ENCODE measurements around the gene RMND1. TPM values are rescaled to one million over a fixed set of nuclear protein-coding genes. Genes with fewer than 3 reads are reported as not detected.

RMND1 gene
- total RNA-seq, 5 donors from 2014 or later (not counting 1 experiment from before 2014, with no cell fraction given) = 8.0 to 15.6 (median 12.8) TPM

- Mint-ChIP-seq H3K9me3 (no peaks in the 10 kb centered on the region), H3K27ac (peak overlapping the region in 1 of 2 donors; percentile 9), H3K4me3 (no peak overlapping the region), H3K4me1 (peaks cover 2 to 8% (median 7%) of the 10 kb centered on the region in 3 donors), H3K36me3 (peaks cover 30% of the 10 kb centered on the region), H3K27me3 (no peaks in the 10 kb centered on the region)
- no peaks in the 10 kb centered on the region for H3K4me1 ChIP-seq (ENCODE audit: control insufficient read depth in 1 of 2, extremely low read depth in 1 of 2, insufficient read depth in 2 of 2, low read length in 2 of 2)
- CTCF ChIA-PET = interaction anchor here in 1 of 2 donors (0.6 to 1.1 kb wide), 2 partner anchors 9 to 186 kb away, joined by 4 to 7 read pairs; no protein-coding TSS in a partner anchor
- H3K27me3 ChIP-seq (replicated peaks in 1 of 2; ENCODE audit: control insufficient read depth in 2 of 2, extremely low read depth in 1 of 2, insufficient read depth in 2 of 2, low read length in 1 of 2) = no peaks in the 10 kb centered on the region
- WGBS (ENCODE audit: insufficient coverage) = 100% methylated on average over 2 of the region's 4 CpGs
- POLR2A ChIA-PET = no interaction called here
- no peak for DNase-seq
- H3K27ac ChIP-seq (ENCODE audit: low read length) = no peak overlapping the region
- no peak for ATAC-seq (replicated peaks in 1 of 4)
- H3K4me3 ChIP-seq (ENCODE audit: control insufficient read depth in 1 of 2, extremely low read depth in 1 of 2, low read length in 1 of 2) = no peak overlapping the region
- peaks cover 4 to 28% of the 10 kb centered on the region in 2 donors for H3K36me3 ChIP-seq (ENCODE audit: control insufficient read depth in 2 of 2, extremely low read depth in 1 of 2, insufficient read depth in 1 of 2, low read length in 1 of 2)
- no peaks in the 10 kb centered on the region for H3K9me3 ChIP-seq
Observed at GRCh38 chr6:151432651-151433050, 19.3 kb downstream of the RMND1 start.

DNA sequence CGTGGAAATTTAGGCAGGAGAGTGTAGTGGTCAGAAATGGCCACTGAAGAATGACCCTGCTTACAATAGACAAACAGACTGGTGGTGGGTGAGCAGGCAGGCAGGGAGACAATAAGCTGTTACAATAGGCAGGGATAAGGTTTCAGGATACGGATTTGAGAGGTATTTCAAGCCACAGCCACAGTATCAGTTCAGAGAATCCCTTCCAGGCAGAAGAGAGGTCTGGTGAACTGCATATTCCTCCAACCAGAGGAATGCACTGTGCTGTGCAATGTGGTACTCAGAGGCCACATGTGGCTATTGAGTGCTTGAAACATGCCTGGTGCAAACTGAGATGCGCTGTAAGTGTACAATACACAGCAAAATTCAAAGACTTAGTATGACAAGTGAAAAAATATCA is 20.6 kb downstream of the RMND1 start:
- peaks cover 4 to 29% of the 10 kb centered on the region in 2 donors for H3K36me3 ChIP-seq (ENCODE audit: control insufficient read depth in 2 of 2, extremely low read depth in 1 of 2, insufficient read depth in 1 of 2, low read length in 1 of 2)
- H3K27ac Mint-ChIP-seq = no peak overlapping the region

GRCh38 chr6:151430886-151431285 is 21.0 kb downstream of the RMND1 start:
- Mint-ChIP-seq H3K4me1 (no peaks in the 10 kb centered on the region), H3K9me3 (no peaks in the 10 kb centered on the region), H3K36me3 (peaks cover 34% of the 10 kb centered on the region), H3K4me3 (no peak overlapping the region), H3K27me3 (no peaks in the 10 kb centered on the region), H3K27ac (no peak overlapping the region)
- no peaks in the 10 kb centered on the region for H3K27me3 ChIP-seq (replicated peaks in 1 of 2; ENCODE audit: control insufficient read depth in 2 of 2, extremely low read depth in 1 of 2, insufficient read depth in 2 of 2, low read length in 1 of 2)
- WGBS (ENCODE audit: insufficient coverage) = 100% methylated on average over 2 of the region's 3 CpGs
- H3K36me3 ChIP-seq (ENCODE audit: control insufficient read depth in 2 of 2, extremely low read depth in 1 of 2, insufficient read depth in 1 of 2, low read length in 1 of 2) = peaks cover 4 to 34% of the 10 kb centered on the region in 2 donors
- no peaks in the 10 kb centered on the region for H3K9me3 ChIP-seq
- ChIA-PET CTCF (interaction anchor here in 1 of 2 donors (1.1 kb wide), 1 partner anchor 9 kb away, joined by 4 read pairs; no protein-coding TSS in a partner anchor), POLR2A (no interaction called here)
- no peak overlapping the region for H3K27ac ChIP-seq (ENCODE audit: low read length)
- H3K4me1 ChIP-seq (ENCODE audit: control insufficient read depth in 1 of 2, extremely low read depth in 1 of 2, insufficient read depth in 2 of 2, low read length in 2 of 2) = no peaks in the 10 kb centered on the region
- H3K4me3 ChIP-seq (ENCODE audit: control insufficient read depth in 1 of 2, extremely low read depth in 1 of 2, low read length in 1 of 2) = no peak overlapping the region
- ATAC-seq (replicated peaks in 1 of 4) = no peak
- DNase-seq = no peak

More for the DNA sequence above, 20.6 kb downstream of the RMND1 start:
- Histone ChIP-seq H3K4me1 (ENCODE audit: control insufficient read depth in 1 of 2, extremely low read depth in 1 of 2, insufficient read depth in 2 of 2, low read length in 2 of 2) (no peaks in the 10 kb centered on the region), H3K4me3 (ENCODE audit: control insufficient read depth in 1 of 2, extremely low read depth in 1 of 2, low read length in 1 of 2) (no peak overlapping the region), H3K27ac (ENCODE audit: low read length) (no peak overlapping the region), H3K9me3 (no peaks in the 10 kb centered on the region), H3K27me3 (replicated peaks in 1 of 2; ENCODE audit: control insufficient read depth in 2 of 2, extremely low read depth in 1 of 2, insufficient read depth in 2 of 2, low read length in 1 of 2) (no peaks in the 10 kb centered on the region)
- WGBS (ENCODE audit: insufficient coverage) = 100% methylated on average over 1 of the region's 3 CpGs
- DNase-seq = no peak
- Mint-ChIP-seq H3K27me3 (no peaks in the 10 kb centered on the region), H3K9me3 (no peaks in the 10 kb centered on the region), H3K36me3 (peaks cover 31% of the 10 kb centered on the region), H3K4me1 (peaks cover 0 to 2% (median under 1%) of the 10 kb centered on the region in 3 donors), H3K4me3 (no peak overlapping the region)
- POLR2A ChIA-PET = no interaction called here
- no peak for ATAC-seq (replicated peaks in 1 of 4)
- CTCF ChIA-PET = no interaction called here

GRCh38 chr6:151428093-151428735 is 23.7 kb downstream of the RMND1 start:
- no peak for ATAC-seq (replicated peaks in 1 of 4)
- Histone ChIP-seq H3K36me3 (ENCODE audit: control insufficient read depth in 2 of 2, extremely low read depth in 1 of 2, insufficient read depth in 1 of 2, low read length in 1 of 2) (peaks cover 4 to 44% of the 10 kb centered on the region in 2 donors), H3K4me3 (ENCODE audit: control insufficient read depth in 1 of 2, extremely low read depth in 1 of 2, low read length in 1 of 2) (no peak overlapping the region), H3K9me3 (no peaks in the 10 kb centered on the region), H3K27ac (ENCODE audit: low read length) (no peak overlapping the region), H3K4me1 (ENCODE audit: control insufficient read depth in 1 of 2, extremely low read depth in 1 of 2, insufficient read depth in 2 of 2, low read length in 2 of 2) (no peaks in the 10 kb centered on the region), H3K27me3 (replicated peaks in 1 of 2; ENCODE audit: control insufficient read depth in 2 of 2, extremely low read depth in 1 of 2, insufficient read depth in 2 of 2, low read length in 1 of 2) (no peaks in the 10 kb centered on the region)
- ChIA-PET POLR2A (no interaction called here), CTCF (no interaction called here)
- Mint-ChIP-seq H3K4me3 (no peak overlapping the region), H3K27me3 (no peaks in the 10 kb centered on the region), H3K36me3 (peaks cover 48% of the 10 kb centered on the region), H3K27ac (no peak overlapping the region), H3K4me1 (no peaks in the 10 kb centered on the region), H3K9me3 (no peaks in the 10 kb centered on the region)
- no peak for DNase-seq
- WGBS (ENCODE audit: insufficient coverage) = no CpG with 5 or more reads among the region's 4 CpGs

DNA sequence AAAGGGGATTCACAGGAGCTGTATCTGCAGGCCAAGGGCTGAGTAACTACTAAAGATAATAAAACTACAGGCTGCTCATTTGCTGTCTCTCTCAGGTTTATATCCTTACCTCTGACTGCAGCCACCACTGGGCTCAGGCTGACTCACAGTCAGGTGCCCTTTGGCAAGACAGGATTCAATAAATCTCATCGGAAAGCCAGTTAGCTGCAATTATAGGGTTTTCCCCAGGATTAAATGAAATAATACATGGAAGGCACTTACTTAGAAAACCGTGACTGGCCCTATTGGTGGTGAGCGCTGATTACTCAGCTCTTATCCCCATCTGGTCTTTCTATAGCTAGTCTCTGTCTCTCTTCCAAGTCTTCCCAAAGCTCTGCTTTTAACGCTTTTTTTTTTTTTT is 26.4 kb downstream of the RMND1 start:
- Mint-ChIP-seq H3K4me1 (no peaks in the 10 kb centered on the region), H3K27me3 (no peaks in the 10 kb centered on the region), H3K9me3 (no peaks in the 10 kb centered on the region), H3K36me3 (peaks cover 40% of the 10 kb centered on the region), H3K27ac (no peak overlapping the region), H3K4me3 (no peak overlapping the region)
- CTCF ChIA-PET = no interaction called here
- no peaks in the 10 kb centered on the region for H3K9me3 ChIP-seq
- no peak for DNase-seq
- peaks cover 0 to 44% of the 10 kb centered on the region in 2 donors for H3K36me3 ChIP-seq (ENCODE audit: control insufficient read depth in 2 of 2, extremely low read depth in 1 of 2, insufficient read depth in 1 of 2, low read length in 1 of 2)
- no peak overlapping the region for H3K27ac ChIP-seq (ENCODE audit: low read length)
- ATAC-seq (replicated peaks in 1 of 4) = no peak
- no peaks in the 10 kb centered on the region for H3K4me1 ChIP-seq (ENCODE audit: control insufficient read depth in 1 of 2, extremely low read depth in 1 of 2, insufficient read depth in 2 of 2, low read length in 2 of 2)
- no peak overlapping the region for H3K4me3 ChIP-seq (ENCODE audit: control insufficient read depth in 1 of 2, extremely low read depth in 1 of 2, low read length in 1 of 2)
- no peaks in the 10 kb centered on the region for H3K27me3 ChIP-seq (replicated peaks in 1 of 2; ENCODE audit: control insufficient read depth in 2 of 2, extremely low read depth in 1 of 2, insufficient read depth in 2 of 2, low read length in 1 of 2)
- POLR2A ChIA-PET = interaction anchor here (0.6 to 0.7 kb wide), 3 partner anchors 18 to 815 kb away, joined by 4 to 10 read pairs (median 4); no protein-coding TSS in a partner anchor
- WGBS (ENCODE audit: insufficient coverage) = 100% methylated on average over 4 of the region's 4 CpGs

DNA sequence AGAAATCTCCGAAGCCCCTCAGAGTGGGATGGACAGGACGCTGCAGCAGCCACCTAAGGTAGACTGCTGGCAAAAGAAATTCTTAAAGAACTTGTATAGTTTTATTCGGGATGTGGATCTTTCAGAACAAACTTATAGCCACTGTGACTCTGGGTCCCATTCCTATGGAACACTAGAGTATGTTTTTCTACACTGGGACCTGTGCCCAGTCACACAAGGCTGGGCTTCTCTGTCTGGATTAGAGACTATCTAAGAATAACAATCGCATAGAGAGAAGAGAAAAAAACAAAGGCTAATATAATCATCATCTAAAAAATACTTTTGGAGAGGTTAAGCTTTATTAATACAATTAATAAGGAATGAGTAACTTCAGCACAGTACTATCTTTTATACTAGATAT is 28.9 kb downstream of the RMND1 start:
- H3K4me1 Mint-ChIP-seq = no peaks in the 10 kb centered on the region
- ChIA-PET CTCF (interaction anchor here in 1 of 2 donors (0.7 kb wide), 1 partner anchor 957 kb away, joined by 3 read pairs; no protein-coding TSS in a partner anchor), POLR2A (interaction anchor here in 1 of 2 donors (0.6 kb wide), 1 partner anchor 28 kb away, joined by 3 read pairs; no protein-coding TSS in a partner anchor)
- peaks cover 32% of the 10 kb centered on the region for H3K36me3 Mint-ChIP-seq
- no peak for ATAC-seq (replicated peaks in 1 of 4)
- no peaks in the 10 kb centered on the region for H3K9me3 Mint-ChIP-seq
- H3K27me3 Mint-ChIP-seq = no peaks in the 10 kb centered on the region
- no CpG with 5 or more reads among the region's 4 CpGs for WGBS (ENCODE audit: insufficient coverage)
- no peaks in the 10 kb centered on the region for H3K4me1 ChIP-seq (ENCODE audit: control insufficient read depth in 1 of 2, extremely low read depth in 1 of 2, insufficient read depth in 2 of 2, low read length in 2 of 2)
- no peaks in the 10 kb centered on the region for H3K9me3 ChIP-seq
- no peak overlapping the region for H3K4me3 Mint-ChIP-seq
- H3K36me3 ChIP-seq (ENCODE audit: control insufficient read depth in 2 of 2, extremely low read depth in 1 of 2, insufficient read depth in 1 of 2, low read length in 1 of 2) = peaks cover 0 to 34% of the 10 kb centered on the region in 2 donors
- H3K27ac ChIP-seq (ENCODE audit: low read length) = no peak overlapping the region
- H3K4me3 ChIP-seq (ENCODE audit: control insufficient read depth in 1 of 2, extremely low read depth in 1 of 2, low read length in 1 of 2) = no peak overlapping the region
- DNase-seq = no peak
- no peaks in the 10 kb centered on the region for H3K27me3 ChIP-seq (replicated peaks in 1 of 2; ENCODE audit: control insufficient read depth in 2 of 2, extremely low read depth in 1 of 2, insufficient read depth in 2 of 2, low read length in 1 of 2)
- H3K27ac Mint-ChIP-seq = no peak overlapping the region

Data from T-cell (primary cell).